A673 (cell line): ENCODE results near the gene APBA1.

Experiments used
- EZH2 ChIP-seq: fragments of 200-600 bp; sonication (generic); IDR thresholded peaks from 2 replicates; pipeline ENCODE4 v1.6.1; 2017; ENCODE audit warnings: borderline replicate concordance, low read depth, mild to moderate bottlenecking, mixed read lengths, antibody characterized with exemption, low read length; ENCODE audit not compliant: poor library complexity, severe bottlenecking
- TF ChIP-seq, protein P1 (sequence below): fragments of 300-800, 200-600 bp; sonication (generic); conservative IDR thresholded peaks from 2 replicates; pipeline ENCODE4 v1.5.1; 2017; ENCODE audit warnings: low read depth, mild to moderate bottlenecking, antibody characterized with exemption, low read length, moderate library complexity, mixed read lengths

DNA sequence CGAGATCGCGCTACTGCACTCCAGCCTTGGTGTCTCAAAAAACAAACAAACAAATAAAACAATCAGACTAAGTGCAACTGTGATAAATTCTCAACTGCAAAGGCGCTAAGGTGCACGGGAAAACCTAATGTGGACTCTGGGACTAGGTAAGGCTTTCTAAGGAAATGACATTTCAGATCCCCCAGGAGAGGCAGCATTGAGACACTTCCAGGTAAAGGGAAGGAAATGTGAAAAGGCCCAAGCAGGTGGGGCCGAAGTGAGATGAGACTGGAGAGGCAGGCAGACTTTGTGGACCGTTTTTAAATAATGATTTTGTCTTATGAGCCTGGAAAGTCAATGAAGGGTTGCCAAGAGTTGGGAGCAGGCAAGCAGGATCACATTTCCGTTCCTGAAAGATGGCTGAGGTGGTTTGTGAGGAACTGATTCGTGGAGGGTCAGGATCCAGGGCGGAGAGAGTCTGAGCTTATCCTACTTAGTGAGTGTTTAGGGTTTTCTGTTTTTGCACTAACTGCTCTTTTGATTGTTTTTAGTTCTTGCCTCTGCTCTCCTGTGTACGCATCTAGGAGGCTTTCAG is 2.0 kb upstream of the APBA1 start:
- TF ChIP-seq, protein P1, sequence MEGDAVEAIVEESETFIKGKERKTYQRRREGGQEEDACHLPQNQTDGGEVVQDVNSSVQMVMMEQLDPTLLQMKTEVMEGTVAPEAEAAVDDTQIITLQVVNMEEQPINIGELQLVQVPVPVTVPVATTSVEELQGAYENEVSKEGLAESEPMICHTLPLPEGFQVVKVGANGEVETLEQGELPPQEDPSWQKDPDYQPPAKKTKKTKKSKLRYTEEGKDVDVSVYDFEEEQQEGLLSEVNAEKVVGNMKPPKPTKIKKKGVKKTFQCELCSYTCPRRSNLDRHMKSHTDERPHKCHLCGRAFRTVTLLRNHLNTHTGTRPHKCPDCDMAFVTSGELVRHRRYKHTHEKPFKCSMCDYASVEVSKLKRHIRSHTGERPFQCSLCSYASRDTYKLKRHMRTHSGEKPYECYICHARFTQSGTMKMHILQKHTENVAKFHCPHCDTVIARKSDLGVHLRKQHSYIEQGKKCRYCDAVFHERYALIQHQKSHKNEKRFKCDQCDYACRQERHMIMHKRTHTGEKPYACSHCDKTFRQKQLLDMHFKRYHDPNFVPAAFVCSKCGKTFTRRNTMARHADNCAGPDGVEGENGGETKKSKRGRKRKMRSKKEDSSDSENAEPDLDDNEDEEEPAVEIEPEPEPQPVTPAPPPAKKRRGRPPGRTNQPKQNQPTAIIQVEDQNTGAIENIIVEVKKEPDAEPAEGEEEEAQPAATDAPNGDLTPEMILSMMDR = no peak
- TF ChIP-seq EZH2 = no peak
